GM19467 (cell line): Measurements from ENCODE around the gene CDC5L.
"Not testable (repeated sequence)": the region's sequence is repeated elsewhere in the genome, so short reads cannot be mapped to it uniquely, and the experiment has no call there.

Experiments
- ATAC-seq: cut with Tn5 transposase; IDR thresholded peaks from one replicate; pipeline ENCODE4 v1.9.1; 2021; ENCODE audit warnings: mild to moderate bottlenecking, moderate library complexity; ENCODE audit not compliant: unreplicated experiment

Gene CDC5L

DNA sequence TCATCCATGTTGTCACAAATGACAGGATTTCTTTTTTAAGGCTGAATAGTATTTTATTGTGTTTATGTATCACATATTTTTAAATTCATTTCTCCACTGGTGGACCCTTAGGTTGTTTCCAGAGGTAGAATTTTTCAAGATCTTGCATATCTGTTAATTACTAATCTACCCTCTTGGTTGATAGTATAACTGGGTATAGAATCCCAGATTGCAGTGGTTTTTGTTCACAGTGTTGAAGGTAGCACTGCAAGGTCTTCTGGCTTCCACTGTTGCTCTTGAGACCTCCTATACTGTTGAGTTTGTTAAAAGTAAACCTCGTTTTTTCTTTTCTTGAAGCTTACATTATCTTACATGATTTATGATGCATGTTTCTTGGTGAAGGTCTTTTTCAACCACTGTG, 22.9 kb downstream of the CDC5L start:
- no peak for ATAC-seq

DNA sequence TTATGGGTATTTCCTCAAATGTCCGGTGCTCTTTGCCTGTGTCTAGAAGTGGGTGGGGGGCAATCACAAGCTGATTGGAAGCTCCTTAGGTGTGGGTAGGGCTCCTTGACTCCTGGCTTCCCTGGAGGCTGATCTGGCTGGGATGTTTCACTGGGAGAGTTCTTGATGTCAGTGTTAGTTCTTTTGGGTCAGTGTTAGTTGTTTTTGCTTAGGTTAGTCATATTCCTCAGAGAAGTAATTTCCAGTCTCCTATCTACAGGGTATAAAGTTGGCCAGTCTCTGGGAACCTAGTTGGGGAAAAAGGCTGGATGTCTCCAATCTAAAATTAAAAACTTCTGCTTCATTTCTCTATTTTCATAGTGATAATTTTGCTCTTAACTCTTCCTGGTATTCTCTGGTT, 23.6 kb downstream of the CDC5L start:
- ATAC-seq: no peak

- no peak for ATAC-seq
These were observed 27.9 kb downstream of the CDC5L start for GRCh38 chr6:44415449-44415848.

GRCh38 chr6:44415873-44416502, 28.5 kb downstream of the CDC5L start:
- no peak for ATAC-seq

GRCh38 chr6:44422531-44422930, 35.0 kb downstream of the CDC5L start:
- no peak for ATAC-seq

DNA sequence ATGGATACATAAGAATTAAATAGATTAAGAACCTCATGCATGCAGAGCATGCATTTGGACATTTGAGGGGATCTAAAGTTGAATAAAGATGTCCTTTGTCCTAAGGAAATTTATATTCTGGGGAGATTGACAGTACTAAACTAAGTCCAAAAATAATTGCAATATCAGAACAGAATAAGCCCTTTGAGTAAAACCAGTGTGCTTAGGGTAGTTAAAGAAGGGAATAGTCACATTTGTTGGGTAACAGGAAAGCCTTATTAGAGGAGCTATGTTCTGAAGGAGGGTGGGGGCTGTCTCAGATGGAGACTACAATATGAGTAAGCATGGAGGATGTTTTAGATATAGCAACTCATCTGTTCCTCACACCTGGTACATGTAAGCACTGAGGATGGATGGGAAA, 35.8 kb downstream of the CDC5L start:
- no peak for ATAC-seq

DNA sequence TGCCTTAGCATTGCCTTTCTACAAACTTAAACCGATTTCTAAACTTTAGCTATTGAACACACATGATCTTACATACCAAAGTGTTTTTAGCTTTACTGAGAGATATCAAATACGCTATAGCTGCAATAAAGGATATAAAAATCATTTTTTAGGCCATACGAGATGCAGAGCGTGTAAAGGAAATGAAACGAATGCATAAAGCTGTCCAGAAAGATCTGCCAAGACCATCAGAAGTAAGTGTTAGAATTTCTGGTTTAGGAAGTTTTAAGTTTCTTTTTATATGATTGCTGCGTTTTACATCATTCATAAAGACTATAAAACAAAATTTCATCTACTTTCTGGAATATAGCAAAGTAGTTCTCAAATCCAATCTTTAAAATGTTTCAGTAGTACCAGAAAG, 38.4 kb downstream of the CDC5L start:
- ATAC-seq: no peak

DNA sequence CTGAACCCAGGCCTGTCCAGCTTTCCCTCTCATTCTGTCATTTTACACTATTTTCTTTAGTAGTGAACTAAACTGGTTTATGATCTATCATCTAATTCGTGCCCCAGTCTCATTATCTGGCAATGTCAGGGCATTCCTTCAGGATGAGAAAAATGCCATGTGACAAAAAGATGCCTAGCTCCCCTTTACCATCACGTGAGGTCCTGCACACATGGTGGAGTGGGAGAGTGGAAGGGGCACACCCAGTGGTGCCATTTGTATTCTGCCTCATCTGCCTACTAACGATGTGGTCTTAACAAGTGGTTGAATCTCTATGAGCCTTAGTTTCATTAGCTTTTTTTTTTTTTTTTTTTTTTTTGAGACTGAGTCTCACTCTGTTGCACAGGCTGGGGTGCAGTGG, 41.2 kb downstream of the CDC5L start:
- ATAC-seq: no peak

GRCh38 chr6:44430326-44430725, 42.8 kb downstream of the CDC5L start:
- no peak for ATAC-seq

DNA sequence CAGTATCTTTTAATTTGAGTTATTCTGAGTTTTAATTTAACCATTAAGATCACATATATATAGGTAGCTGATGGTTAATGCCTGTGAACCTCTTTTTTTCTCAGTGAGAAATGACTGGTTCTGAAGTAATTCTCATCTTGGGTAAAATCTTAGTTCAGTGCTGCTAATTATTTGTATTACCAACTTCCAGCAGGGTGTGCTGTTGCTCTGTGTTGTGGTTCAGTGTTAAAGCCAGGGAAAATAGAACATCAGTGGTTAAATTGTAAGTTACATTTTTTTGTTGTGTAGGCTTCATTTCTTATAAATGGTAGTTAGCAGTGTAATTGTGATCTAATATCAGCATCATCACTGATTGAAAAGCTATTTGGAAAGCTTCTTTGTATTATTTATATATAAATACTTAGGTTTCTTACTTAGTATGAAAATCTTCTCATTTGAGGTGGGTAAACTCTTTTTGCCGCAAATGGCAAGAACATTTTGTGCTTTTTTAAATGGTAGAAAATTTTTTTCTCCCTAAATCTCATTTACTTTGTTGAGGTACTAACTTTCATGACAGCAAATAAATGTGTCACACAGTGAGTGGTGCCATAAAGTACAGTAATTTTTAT, 43.7 kb downstream of the CDC5L start:
- no peak for ATAC-seq

- no peak for ATAC-seq
These were observed 44.7 kb downstream of the CDC5L start for GRCh38 chr6:44432227-44432626.

DNA sequence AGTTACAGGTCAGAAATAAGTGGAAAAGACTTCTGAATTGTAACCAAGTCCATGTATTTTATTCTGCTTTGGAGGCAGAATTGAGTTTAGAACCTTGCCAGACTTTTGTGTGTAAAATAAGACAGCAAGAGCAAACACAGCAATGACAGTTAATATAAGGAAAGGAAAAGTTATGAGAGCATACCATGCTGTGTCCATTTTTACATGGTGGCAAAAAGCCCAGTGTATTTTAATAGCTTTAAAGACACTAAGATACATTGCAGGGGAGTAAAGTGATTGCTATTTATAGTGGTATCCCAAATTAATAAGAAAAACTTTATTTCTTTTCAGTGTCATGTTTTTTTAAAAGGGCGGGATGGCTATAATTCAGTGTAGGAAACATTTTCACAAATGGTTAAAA, 45.2 kb downstream of the CDC5L start:
- no peak for ATAC-seq

DNA sequence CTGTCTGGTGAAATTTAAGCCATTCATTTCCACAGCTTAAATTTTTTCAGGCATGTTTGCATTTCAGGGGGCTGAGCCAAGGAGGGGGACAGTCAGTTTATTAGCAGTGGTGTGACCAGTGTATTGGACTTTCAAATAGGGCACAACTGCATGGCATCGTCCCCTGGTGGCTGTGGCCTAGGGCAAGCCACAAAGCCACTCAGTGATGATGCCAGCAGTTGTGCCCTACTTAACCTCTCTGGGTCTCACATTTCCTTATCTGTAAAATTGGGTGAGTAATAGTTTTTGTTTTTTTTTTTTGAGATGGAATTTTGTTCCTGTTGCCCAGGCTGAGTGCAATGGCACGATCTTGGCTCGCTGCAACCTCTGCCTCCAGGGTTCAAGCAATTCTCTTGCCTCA, 48.0 kb downstream of the CDC5L start:
- ATAC-seq: no peak

GRCh38 chr6:44438827-44439226, 51.3 kb downstream of the CDC5L start:
- ATAC-seq: no peak

GRCh38 chr6:44439270-44440045, 52.0 kb downstream of the CDC5L start:
- no peak for ATAC-seq

DNA sequence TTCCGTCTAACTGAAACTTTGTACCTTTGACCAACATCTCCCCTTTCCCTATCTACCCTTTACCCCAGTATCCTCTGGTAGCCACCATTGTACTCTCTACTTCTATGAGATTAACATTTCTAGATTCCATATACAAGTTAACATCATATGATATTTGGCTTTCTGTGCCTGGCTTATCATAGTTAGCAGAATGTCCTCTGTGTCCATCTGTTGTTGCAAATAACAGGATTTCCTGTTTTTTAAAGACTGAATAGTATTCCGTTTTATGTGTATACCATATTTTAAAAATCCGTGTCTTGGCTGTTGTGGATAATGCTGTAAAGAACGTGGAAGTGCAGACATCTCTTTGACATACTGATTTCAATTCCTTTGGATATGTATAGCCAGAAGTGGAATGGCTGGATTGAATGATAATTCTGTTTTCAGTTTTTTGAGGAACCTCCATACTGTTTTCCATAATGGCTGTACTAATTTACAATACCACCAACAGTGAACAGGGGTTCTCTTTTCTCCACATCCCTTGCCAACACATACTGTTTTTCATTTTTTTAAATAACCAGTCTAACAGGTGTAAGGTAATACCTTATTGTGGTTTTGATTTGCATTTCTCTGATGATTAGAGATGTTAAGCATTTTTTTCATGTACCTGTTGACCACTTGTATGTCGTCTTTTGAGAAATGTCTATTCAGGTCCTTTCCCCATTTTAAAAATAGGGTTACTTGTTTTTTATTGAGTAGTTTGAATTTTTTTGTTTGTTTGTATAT, 53.8 kb downstream of the CDC5L start:
- no peak for ATAC-seq

DNA sequence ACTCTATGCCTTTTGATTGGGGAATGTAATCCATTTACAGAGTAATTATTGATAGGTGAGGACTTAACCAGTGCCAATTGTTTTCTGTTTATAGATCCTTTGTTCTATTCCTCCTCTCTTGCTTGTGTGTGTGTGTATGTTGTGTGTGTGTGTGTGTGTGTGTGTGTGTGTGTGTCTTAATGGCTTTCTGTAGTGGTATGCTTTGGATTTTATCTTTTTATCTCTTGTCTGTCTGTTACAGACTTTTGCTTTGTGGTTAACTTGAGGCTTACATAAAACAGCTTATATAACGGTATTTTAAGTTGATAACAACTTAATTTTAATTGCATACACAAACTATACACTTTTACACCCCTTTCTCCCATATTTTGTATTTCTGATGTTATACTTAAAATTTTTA, 54.7 kb downstream of the CDC5L start:
- no peak for ATAC-seq

- no peak for ATAC-seq
These were observed 55.4 kb downstream of the CDC5L start for GRCh38 chr6:44442833-44443444.

DNA sequence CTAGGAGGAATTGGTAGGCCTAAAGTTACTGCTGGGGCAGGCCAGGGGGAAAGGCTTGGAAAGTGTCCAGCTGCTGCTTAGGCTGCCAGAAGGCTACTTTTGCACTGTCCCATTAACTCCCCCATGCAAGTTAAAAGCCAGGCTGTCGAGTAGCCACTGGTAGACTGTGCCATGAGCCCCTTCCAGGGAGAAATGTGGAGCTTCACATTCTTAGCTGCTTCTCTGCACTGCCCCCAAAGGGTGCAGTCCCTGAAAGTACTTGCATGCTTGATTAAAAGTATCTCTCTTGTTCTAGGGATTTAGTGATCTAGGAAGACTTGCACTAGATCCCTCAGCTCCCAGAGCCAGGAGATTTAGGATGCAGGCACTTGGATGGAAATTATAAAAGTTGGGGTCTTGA, 57.3 kb downstream of the CDC5L start:
- no peak for ATAC-seq

- no peak for ATAC-seq
These were observed 59.3 kb downstream of the CDC5L start for GRCh38 chr6:44446626-44447300.

DNA sequence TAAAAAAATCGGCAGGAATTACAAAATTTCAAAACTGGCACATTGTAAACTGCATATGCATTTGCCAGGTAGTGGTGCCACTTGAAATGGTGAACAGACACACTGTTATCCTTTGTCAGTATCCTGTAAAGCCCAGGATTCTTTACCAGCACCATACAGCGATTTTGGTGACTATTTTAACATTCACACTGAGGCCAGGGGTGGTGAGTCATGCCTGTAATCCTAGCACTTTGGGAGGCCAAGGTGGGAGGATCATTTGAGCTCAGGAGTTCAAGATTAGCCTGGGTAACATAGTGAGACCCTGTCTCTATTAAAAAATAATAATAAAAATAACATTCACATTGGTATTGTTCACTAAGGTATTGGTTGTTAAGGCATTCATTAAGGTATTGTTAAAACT, 61.7 kb downstream of the CDC5L start:
- not testable (repeated sequence) for ATAC-seq
